Mesenchymal stem cell (in vitro differentiated cells and primary cell): Measurements from ENCODE around the gene MIPOL1.

Experiments
- DNase-seq: peaks from one replicate; pipeline ENCODE4 v3.0.0-alpha.2; 2013
- H2AFZ ChIP-seq: one replicate; pipeline ENCODE4 v1.6.1; 2013; ENCODE audit warnings: low read depth, mild to moderate bottlenecking, control low read depth, inconsistent platforms, low read length, moderate library complexity
- H2AK5ac ChIP-seq: 2 replicates; pipeline ENCODE4 v1.6.1; 2013; ENCODE audit warnings: low read length, moderate library complexity, mild to moderate bottlenecking, inconsistent platforms; ENCODE audit not compliant: severe bottlenecking
- H2BK120ac ChIP-seq: one replicate; pipeline ENCODE4 v1.6.1; 2013; ENCODE audit warnings: low read depth, mild to moderate bottlenecking, inconsistent platforms, low read length, moderate library complexity
- H2BK12ac ChIP-seq, 2 experiments: one replicate each; pipeline ENCODE4 v1.6.1; 2013; ENCODE audit warnings: inconsistent platforms in 2 of 2, low read length in 2 of 2, mild to moderate bottlenecking in 2 of 2, moderate library complexity in 2 of 2, control low read depth in 1 of 2
- H2BK15ac ChIP-seq: one replicate; pipeline ENCODE4 v1.6.1; 2013; ENCODE audit warnings: mild to moderate bottlenecking, low read depth, inconsistent platforms; ENCODE audit not compliant: poor library complexity, severe bottlenecking
- H2BK5ac ChIP-seq: 2 replicates; pipeline ENCODE4 v1.6.1; 2013; ENCODE audit warnings: low read depth, mild to moderate bottlenecking, low read length, control low read depth, inconsistent platforms; ENCODE audit not compliant: poor library complexity, severe bottlenecking
- H3K14ac ChIP-seq, 2 experiments: one replicate each; pipeline ENCODE4 v1.6.1; 2013; ENCODE audit warnings: inconsistent platforms in 2 of 2, low read length in 2 of 2, control low read depth in 1 of 2, mild to moderate bottlenecking in 1 of 2, moderate library complexity in 1 of 2
- H3K18ac ChIP-seq, 2 experiments: one replicate each; pipeline ENCODE4 v1.6.1; 2013; ENCODE audit warnings: inconsistent platforms in 2 of 2, low read length in 2 of 2, control low read depth in 1 of 2, low read depth in 1 of 2, mild to moderate bottlenecking in 1 of 2
- H3K23ac ChIP-seq, 2 experiments: one replicate each; pipeline ENCODE4 v1.6.1; 2013; ENCODE audit warnings: inconsistent platforms in 2 of 2, low read length in 2 of 2, mild to moderate bottlenecking in 2 of 2, moderate library complexity in 2 of 2, control low read depth in 1 of 2
- H3K27ac ChIP-seq: 2 replicates; pipeline ENCODE4 v1.5.1; 2013; ENCODE audit warnings: mild to moderate bottlenecking, moderate library complexity, low read length, control low read depth, inconsistent platforms; ENCODE audit not compliant: poor library complexity, severe bottlenecking
- H3K27me3 ChIP-seq, 2 experiments: 2 replicates each; pipeline versions ENCODE4 v1.6.1 to v1.7.0; 2013; ENCODE audit warnings: low read length in 2 of 2, mild to moderate bottlenecking in 2 of 2, moderate library complexity in 2 of 2, control low read depth in 1 of 2, inconsistent platforms in 1 of 2; ENCODE audit not compliant: control insufficient read depth in 1 of 2, insufficient read depth in 1 of 2
- H3K36me3 ChIP-seq, 2 experiments: 2 replicates each; pipeline versions ENCODE4 v1.6.1 to v1.7.0; 2013; ENCODE audit warnings: low read length in 2 of 2, control low read depth in 1 of 2, inconsistent platforms in 1 of 2, low read depth in 1 of 2, mild to moderate bottlenecking in 1 of 2; ENCODE audit not compliant: insufficient read depth in 2 of 2, control insufficient read depth in 1 of 2
- H3K4ac ChIP-seq, 2 experiments: one replicate each; pipeline ENCODE4 v1.6.1; 2013; ENCODE audit warnings: inconsistent platforms in 2 of 2, low read length in 2 of 2, mild to moderate bottlenecking in 2 of 2, moderate library complexity in 2 of 2, control low read depth in 1 of 2, low read depth in 1 of 2
- H3K4me1 ChIP-seq: 2 replicates; pipeline ENCODE4 v1.6.1; 2013; ENCODE audit warnings: low read depth, low read length, control low read depth; ENCODE audit not compliant: control insufficient read depth, insufficient read depth
- H3K4me2 ChIP-seq: 2 replicates; pipeline ENCODE4 v1.6.1; 2013; ENCODE audit warnings: low read length, mild to moderate bottlenecking, inconsistent platforms; ENCODE audit not compliant: poor library complexity, severe bottlenecking
- H3K4me3 ChIP-seq, 2 experiments: 2 replicates each; pipeline versions ENCODE4 v1.5.1 to v1.7.0; 2013; ENCODE audit warnings: low read length in 2 of 2, mild to moderate bottlenecking in 2 of 2, control low read depth in 1 of 2, low read depth in 1 of 2; ENCODE audit not compliant: insufficient read depth in 1 of 2
- H3K79me1 ChIP-seq: replicated peaks from 2 replicates; pipeline ENCODE4 v1.6.1; 2013; ENCODE audit warnings: mild to moderate bottlenecking, control low read depth, low read length, inconsistent platforms; ENCODE audit not compliant: poor library complexity, severe bottlenecking
- H3K9ac ChIP-seq: 2 replicates; pipeline ENCODE4 v1.7.0; 2013; ENCODE audit warnings: mild to moderate bottlenecking, low read length, moderate library complexity
- H3K9me3 ChIP-seq: 2 replicates; pipeline ENCODE4 v1.7.0; 2013; ENCODE audit warnings: mild to moderate bottlenecking, low read length; ENCODE audit not compliant: control insufficient read depth
- H4K8ac ChIP-seq: one replicate; pipeline ENCODE4 v1.6.1; 2013; ENCODE audit warnings: inconsistent platforms, mild to moderate bottlenecking, low read length, moderate library complexity
- H4K91ac ChIP-seq: one replicate; pipeline ENCODE4 v1.6.1; 2013; ENCODE audit warnings: mild to moderate bottlenecking, low read length, inconsistent platforms
- WGBS: methylation state at CpG from one replicate; pipeline ENCODE4 v1.1.7; 2013; ENCODE audit warnings: mixed read lengths; 5-methylcytosine and 5-hydroxymethylcytosine counted together

The MIPOL1 gene

GRCh38 chr14:37565550-37565949 is 367.8 kb downstream of the MIPOL1 start:
- WGBS, result 100% methylated on average over 1 of the region's 1 CpG

DNA sequence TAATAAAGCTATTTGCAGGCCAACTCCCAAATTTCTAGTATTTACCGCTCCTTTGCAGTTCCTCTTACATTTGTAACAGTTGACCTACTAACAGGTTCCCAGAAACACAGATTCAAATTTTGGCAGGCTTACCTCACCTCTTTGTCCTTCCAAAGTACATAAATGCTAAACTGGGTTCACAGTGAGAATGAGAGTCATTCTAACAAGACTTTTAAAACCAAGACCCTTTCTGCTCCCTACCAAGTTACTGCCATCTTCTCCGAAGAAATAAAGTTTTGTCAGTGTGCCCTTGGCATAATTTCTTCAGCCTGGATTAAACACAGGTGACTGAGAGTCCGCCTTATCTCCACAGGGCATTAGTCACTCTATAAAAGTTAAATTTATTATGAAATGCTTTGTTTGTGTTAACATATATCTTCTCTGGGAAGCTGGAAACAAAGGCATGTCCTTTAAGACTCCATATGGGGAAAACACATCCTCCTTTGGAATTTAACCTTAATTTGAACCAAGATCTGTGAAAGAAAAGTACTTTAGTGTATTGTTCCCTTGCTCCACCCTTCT is 369.2 kb downstream of the MIPOL1 start:
- Histone ChIP-seq H3K27me3 (no peaks in the 10 kb centered on the region), H3K9me3 (no peaks in the 10 kb centered on the region), H3K4me3 (no peak overlapping the region), H4K91ac (no peak overlapping the region), H3K14ac (no peak overlapping the region), H3K79me1 (no peaks in the 10 kb centered on the region), H2AK5ac (no peak overlapping the region), H3K9ac (no peak overlapping the region), H3K4ac (no peak overlapping the region), H2BK12ac (no peak overlapping the region), H2AFZ (no peak overlapping the region), H3K27ac (no peak overlapping the region), H3K18ac (no peak overlapping the region), H3K23ac (no peak overlapping the region), H2BK5ac (no peak overlapping the region), H2BK15ac (no peak overlapping the region), H4K8ac (no peak overlapping the region), H3K36me3 (no peaks in the 10 kb centered on the region), H3K4me2 (no peak overlapping the region), H2BK120ac (no peak overlapping the region), H3K4me1 (no peaks in the 10 kb centered on the region)
- WGBS, result 0% methylated on average over 2 of the region's 3 CpGs
- DNase-seq, result no peak

More at GRCh38 chr14:37565550-37565949, 367.8 kb downstream of the MIPOL1 start:
- H3K27me3 ChIP-seq, result no peaks in the 10 kb centered on the region
- no peak overlapping the region for H3K27ac ChIP-seq
- H3K79me1 ChIP-seq, result no peaks in the 10 kb centered on the region
- H2AK5ac ChIP-seq, result no peak overlapping the region
- no peak overlapping the region for H2BK5ac ChIP-seq
- no peaks in the 10 kb centered on the region for H3K4me1 ChIP-seq
- no peak overlapping the region for H3K4me3 ChIP-seq
- no peak overlapping the region for H2BK120ac ChIP-seq
- no peak for DNase-seq
- no peak overlapping the region for H2BK12ac ChIP-seq
- no peak overlapping the region for H3K4me2 ChIP-seq
- H3K9ac ChIP-seq, result no peak overlapping the region
- no peak overlapping the region for H4K91ac ChIP-seq
- H3K23ac ChIP-seq, result no peak overlapping the region
- H2BK15ac ChIP-seq, result no peak overlapping the region
- H4K8ac ChIP-seq, result no peak overlapping the region
- H3K9me3 ChIP-seq, result no peaks in the 10 kb centered on the region
- no peak overlapping the region for H3K18ac ChIP-seq
- H3K4ac ChIP-seq, result no peak overlapping the region
- H2AFZ ChIP-seq, result no peak overlapping the region
- H3K14ac ChIP-seq, result no peak overlapping the region
- H3K36me3 ChIP-seq, result no peaks in the 10 kb centered on the region

- Histone ChIP-seq H2BK120ac (no peak overlapping the region), H4K8ac (no peak overlapping the region), H3K9me3 (no peaks in the 10 kb centered on the region), H3K14ac (no peak overlapping the region), H2AK5ac (no peak overlapping the region), H3K36me3 (no peaks in the 10 kb centered on the region), H2BK5ac (no peak overlapping the region), H3K18ac (no peak overlapping the region), H2BK15ac (no peak overlapping the region), H3K4me3 (no peak overlapping the region), H2AFZ (no peak overlapping the region), H3K4me2 (no peak overlapping the region), H2BK12ac (no peak overlapping the region), H3K4ac (no peak overlapping the region), H4K91ac (no peak overlapping the region), H3K9ac (no peak overlapping the region), H3K79me1 (no peaks in the 10 kb centered on the region), H3K27me3 (no peaks in the 10 kb centered on the region), H3K4me1 (no peaks in the 10 kb centered on the region), H3K27ac (no peak overlapping the region), H3K23ac (no peak overlapping the region)
- 93% methylated on average over 7 of the region's 7 CpGs for WGBS
- no peak for DNase-seq
Measured at GRCh38 chr14:37569729-37570128, 372.0 kb downstream of the MIPOL1 start.

DNA sequence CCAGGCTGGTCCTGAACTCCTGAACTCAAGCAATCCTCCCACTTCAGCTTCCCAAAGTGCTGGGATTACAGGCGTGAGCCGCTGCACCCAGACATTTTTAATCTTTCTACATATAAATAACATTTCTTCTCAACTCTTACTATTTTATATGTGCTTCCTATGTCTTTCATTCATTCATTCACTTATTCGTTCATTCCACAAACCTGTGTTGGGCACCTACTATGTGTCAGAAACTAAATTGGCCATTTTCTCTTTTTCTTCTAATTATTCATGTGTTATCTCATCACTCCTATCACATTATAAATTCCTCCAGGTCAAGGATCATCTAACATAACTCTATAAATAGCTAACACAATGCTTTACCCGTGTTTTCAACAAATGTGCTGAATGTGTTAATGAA is 373.7 kb downstream of the MIPOL1 start:
- H3K18ac ChIP-seq, result no peak overlapping the region
- no peak overlapping the region for H3K23ac ChIP-seq
- H2BK5ac ChIP-seq, result no peak overlapping the region
- no peak overlapping the region for H3K9ac ChIP-seq
- no peaks in the 10 kb centered on the region for H3K79me1 ChIP-seq
- H3K14ac ChIP-seq, result no peak overlapping the region
- 97% methylated on average over 3 of the region's 4 CpGs for WGBS
- no peaks in the 10 kb centered on the region for H3K36me3 ChIP-seq
- H4K8ac ChIP-seq, result no peak overlapping the region
- no peak overlapping the region for H3K4me2 ChIP-seq
- H3K4me3 ChIP-seq, result no peak overlapping the region
- no peaks in the 10 kb centered on the region for H3K27me3 ChIP-seq
- no peak overlapping the region for H2BK120ac ChIP-seq
- H3K4me1 ChIP-seq, result no peaks in the 10 kb centered on the region
- no peak overlapping the region for H4K91ac ChIP-seq
- no peak overlapping the region for H3K27ac ChIP-seq
- no peak overlapping the region for H2AFZ ChIP-seq
- no peaks in the 10 kb centered on the region for H3K9me3 ChIP-seq
- H2AK5ac ChIP-seq, result no peak overlapping the region
- no peak overlapping the region for H2BK15ac ChIP-seq
- no peak for DNase-seq
- no peak overlapping the region for H3K4ac ChIP-seq
- H2BK12ac ChIP-seq, result no peak overlapping the region
